ENCODE data around the gene PDE4B. TPM values are rescaled to one million over a fixed set of nuclear protein-coding genes. Genes with fewer than 3 reads are reported as not detected.

Gene PDE4B
- total RNA-seq, 1 experiment from 2014 or later: 3.3 TPM

GRCh38 chr1:66300972-66301451 is 508.3 kb downstream of the PDE4B start:
- ChIA-PET POLR2A (interaction anchor here (0.6 to 4.3 kb wide), 11 partner anchors 9 to 1040 kb away, joined by 3 to 25 read pairs (median 4); no protein-coding TSS in a partner anchor), CTCF (interaction anchor here (0.6 to 2.0 kb wide), 8 partner anchors 17 to 146 kb away, joined by 3 to 8 read pairs (median 4); no protein-coding TSS in a partner anchor)
- no peaks in the 10 kb centered on the region for H3K27me3 Mint-ChIP-seq (ENCODE audit: insufficient read depth, unreplicated experiment)
- no peak for TF ChIP-seq CTCF (IDR thresholded peaks at IDR 0.05; ENCODE audit: unreplicated experiment)
- no TSS peak for BruUV-seq (replicated peaks)
- H3K27ac Mint-ChIP-seq (ENCODE audit: low read depth, unreplicated experiment): peak overlapping the region; percentile 96
- peak; percentile 39 for DNase-seq (ENCODE audit: unreplicated experiment)
- H3K4me1 Mint-ChIP-seq (ENCODE audit: insufficient read depth, unreplicated experiment): peaks cover 25% of the 10 kb centered on the region
- peak overlapping the region; percentile 56 for H3K4me3 Mint-ChIP-seq (ENCODE audit: unreplicated experiment)
- intact Hi-C loops (cut with micrococcal nuclease): no loop called here
- no peaks in the 10 kb centered on the region for H3K36me3 Mint-ChIP-seq (ENCODE audit: insufficient read depth, unreplicated experiment)
- H3K9me3 Mint-ChIP-seq (ENCODE audit: unreplicated experiment): no peaks in the 10 kb centered on the region

- no peak overlapping the region for H3K27ac Mint-ChIP-seq (ENCODE audit: low read depth, unreplicated experiment)
- H3K4me1 Mint-ChIP-seq (ENCODE audit: insufficient read depth, unreplicated experiment): peaks cover 24% of the 10 kb centered on the region
- no TSS peak for BruUV-seq (replicated peaks)
- intact Hi-C loops (cut with micrococcal nuclease): no loop called here
- ChIA-PET POLR2A (interaction anchor here (0.6 to 4.3 kb wide), 9 partner anchors 9 to 1233 kb away, joined by 3 to 25 read pairs (median 5); no protein-coding TSS in a partner anchor), CTCF (interaction anchor here (1.0 to 2.0 kb wide), 5 partner anchors 9 to 145 kb away, joined by 3 to 8 read pairs (median 4); no protein-coding TSS in a partner anchor)
- H3K9me3 Mint-ChIP-seq (ENCODE audit: unreplicated experiment): no peaks in the 10 kb centered on the region
- no peaks in the 10 kb centered on the region for H3K36me3 Mint-ChIP-seq (ENCODE audit: insufficient read depth, unreplicated experiment)
- no peaks in the 10 kb centered on the region for H3K27me3 Mint-ChIP-seq (ENCODE audit: insufficient read depth, unreplicated experiment)
- TF ChIP-seq CTCF (IDR thresholded peaks at IDR 0.05; ENCODE audit: unreplicated experiment): no peak
- no peak overlapping the region for H3K4me3 Mint-ChIP-seq (ENCODE audit: unreplicated experiment)
- DNase-seq (ENCODE audit: unreplicated experiment): no peak
These were observed 509.6 kb downstream of the PDE4B start for GRCh38 chr1:66302184-66302742.

GRCh38 chr1:66302815-66303214 is 510.1 kb downstream of the PDE4B start:
- POLR2A ChIA-PET: interaction anchor here (0.6 to 4.3 kb wide), 6 partner anchors 8 to 636 kb away, joined by 3 to 25 read pairs (median 4); no protein-coding TSS in a partner anchor
- BruUV-seq (replicated peaks): no TSS peak
- no peaks in the 10 kb centered on the region for H3K27me3 Mint-ChIP-seq (ENCODE audit: insufficient read depth, unreplicated experiment)
- CTCF ChIA-PET: interaction anchor here (1.3 kb wide), 1 partner anchor 10 kb away, joined by 4 read pairs; no protein-coding TSS in a partner anchor
- no peaks in the 10 kb centered on the region for H3K9me3 Mint-ChIP-seq (ENCODE audit: unreplicated experiment)
- no peak overlapping the region for H3K4me3 Mint-ChIP-seq (ENCODE audit: unreplicated experiment)
- no peaks in the 10 kb centered on the region for H3K36me3 Mint-ChIP-seq (ENCODE audit: insufficient read depth, unreplicated experiment)
- H3K27ac Mint-ChIP-seq (ENCODE audit: low read depth, unreplicated experiment): no peak overlapping the region
- peaks cover 24% of the 10 kb centered on the region for H3K4me1 Mint-ChIP-seq (ENCODE audit: insufficient read depth, unreplicated experiment)
- intact Hi-C loops (cut with micrococcal nuclease): no loop called here
- no peak for DNase-seq (ENCODE audit: unreplicated experiment)
- TF ChIP-seq CTCF (IDR thresholded peaks at IDR 0.05; ENCODE audit: unreplicated experiment): no peak

- no TSS peak for BruUV-seq (replicated peaks)
- intact Hi-C loops (cut with micrococcal nuclease): no loop called here
- Mint-ChIP-seq H3K27ac (ENCODE audit: low read depth, unreplicated experiment) (no peak overlapping the region), H3K27me3 (ENCODE audit: insufficient read depth, unreplicated experiment) (no peaks in the 10 kb centered on the region), H3K36me3 (ENCODE audit: insufficient read depth, unreplicated experiment) (no peaks in the 10 kb centered on the region), H3K4me3 (ENCODE audit: unreplicated experiment) (no peak overlapping the region), H3K9me3 (ENCODE audit: unreplicated experiment) (no peaks in the 10 kb centered on the region), H3K4me1 (ENCODE audit: insufficient read depth, unreplicated experiment) (peaks cover 15% of the 10 kb centered on the region)
- ChIA-PET CTCF (interaction anchor here (0.5 to 1.3 kb wide), 3 partner anchors 11 to 132 kb away, joined by 3 to 4 read pairs (median 4); no protein-coding TSS in a partner anchor), POLR2A (interaction anchor here (0.7 to 4.3 kb wide), 3 partner anchors 9 to 29 kb away, joined by 3 to 25 read pairs (median 5); no protein-coding TSS in a partner anchor)
- no peak for TF ChIP-seq CTCF (IDR thresholded peaks at IDR 0.05; ENCODE audit: unreplicated experiment)
- no peak for DNase-seq (ENCODE audit: unreplicated experiment)
These were observed 511.0 kb downstream of the PDE4B start for GRCh38 chr1:66303646-66304045.

Data from MCF 10A (cell line).